GM12878 (cell line): Measurements from ENCODE around the gene FGFR1OP2. TPM values are rescaled to one million over a fixed set of nuclear protein-coding genes. Genes with fewer than 3 reads are reported as not detected.
A peak's percentile ranks its signal among the peaks of the same experiment; 100 is the strongest.

Experiments
- BCL3 ChIP-seq: IDR thresholded peaks from 2 replicates; pipeline ENCODE4 v1.6.1; 2011; ENCODE audit warnings: borderline replicate concordance, low read depth, mild to moderate bottlenecking, moderate library complexity, low read length; ENCODE audit not compliant: insufficient read depth, poor library complexity, severe bottlenecking
- CEBPB ChIP-seq, 2 experiments: fragments of 150-350 bp in 1 of 2; IDR thresholded peaks; 2 replicates each; pipeline ENCODE4 v1.6.1; 2012 to 2014; ENCODE audit warnings: low read depth in 2 of 2, low read length in 2 of 2, borderline replicate concordance in 1 of 2, inconsistent platforms in 1 of 2
- CREB1 ChIP-seq: IDR thresholded peaks from 2 replicates; pipeline ENCODE4 v1.6.1; 2012; ENCODE audit warnings: low read depth, mild to moderate bottlenecking, inconsistent platforms
- EGR1 ChIP-seq, 2 experiments: IDR thresholded peaks; 1 replicate in 1 of 2; 2 replicates in 1 of 2; pipeline ENCODE4 v1.6.1; 2011 to 2012; ENCODE audit warnings: low read depth in 2 of 2, low read length in 2 of 2, borderline replicate concordance in 1 of 2, mild to moderate bottlenecking in 1 of 2, moderate library complexity in 1 of 2
- GABPA ChIP-seq: IDR thresholded peaks from 2 replicates; pipeline ENCODE4 v1.6.1; 2014; ENCODE audit warnings: antibody characterized with exemption, low read depth, mild to moderate bottlenecking, inconsistent platforms
- HCFC1 ChIP-seq: fragments of 150-350 bp; IDR thresholded peaks from 2 replicates; pipeline ENCODE4 v1.6.1; 2014; ENCODE audit warnings: low read length
- JUNB ChIP-seq: IDR thresholded peaks from 2 replicates; pipeline ENCODE4 v1.6.1; 2016; ENCODE audit warnings: antibody characterized with exemption, mild to moderate bottlenecking
- MAX ChIP-seq: IDR thresholded peaks from 2 replicates; pipeline ENCODE4 v1.6.1; 2012; ENCODE audit warnings: low read depth, low read length, improper control_type of control experiment
- MTA2 ChIP-seq: fragments of 450-650 bp; IDR thresholded peaks from 2 replicates; pipeline ENCODE4 v1.6.1; 2016; ENCODE audit warnings: low read depth, mild to moderate bottlenecking, moderate library complexity
- NR2F1 ChIP-seq: fragments of 450-650 bp; conservative IDR thresholded peaks from 2 replicates; pipeline ENCODE4 v1.6.1; 2017; ENCODE audit warnings: mild to moderate bottlenecking
- PKNOX1 ChIP-seq: fragments of 450-650 bp; IDR thresholded peaks from 2 replicates; pipeline ENCODE4 v1.6.1; 2016; ENCODE audit warnings: mild to moderate bottlenecking
- POLR2AphosphoS2 ChIP-seq: IDR thresholded peaks from 2 replicates; pipeline ENCODE4 v1.6.1; 2011; ENCODE audit warnings: low read depth, mild to moderate bottlenecking, low read length, improper control_type of control experiment, moderate library complexity
- SIN3A ChIP-seq: IDR thresholded peaks from 2 replicates; pipeline ENCODE4 v1.6.1; 2012; ENCODE audit warnings: low read depth, low read length, improper control_type of control experiment
- SP1 ChIP-seq: IDR thresholded peaks from one replicate; pipeline ENCODE4 v1.6.1; 2011; ENCODE audit warnings: low read depth, low read length
- SREBF2 ChIP-seq: IDR thresholded peaks from 2 replicates; pipeline ENCODE4 v1.6.1; 2012; ENCODE audit warnings: mild to moderate bottlenecking, low read length
- YY1 ChIP-seq: IDR thresholded peaks from 2 replicates; pipeline ENCODE4 v1.6.1; 2011; ENCODE audit warnings: low read depth, mild to moderate bottlenecking, low read length
- ZBTB11 ChIP-seq: fragments of 450-650 bp; formaldehyde crosslinking; IDR thresholded peaks from 2 replicates; pipeline ENCODE4 v1.5.0; 2022; ENCODE audit warnings: mild to moderate bottlenecking, missing genetic modification characterization
- ZNF687 ChIP-seq: fragments of 450-650 bp; IDR thresholded peaks from 2 replicates; pipeline ENCODE4 v1.6.1; 2017; ENCODE audit warnings: mild to moderate bottlenecking, moderate library complexity
- polyA plus RNA-seq, 11 experiments: library from polyadenylated mRNA; depleted of rRNA in 4 of 11; unstranded in 6 of 11; stranded (reverse) in 5 of 11; fragments of >200 nt; fragmentation: Nextera tagmentation in 4 of 11; fragmentation: Illumina TruSeq in 1 of 11; extraction: Ambion mirVana in 4 of 11; extraction: Trizol in 1 of 11; gene quantifications; 1 replicate in 1 of 11; 2 replicates in 10 of 11; pipeline versions ENCODE4 v1.2.1 to v1.2.3, GENCODE V29; 2011 to 2016; ENCODE audit warnings: inconsistent platforms in 2 of 11, missing spikeins in 2 of 11, low read depth in 1 of 11
- total RNA-seq, 4 experiments: library from RNA; depleted of rRNA in 3 of 4; stranded (reverse); fragments of >200 nt in 3 of 4; fragmentation: Illumina TruSeq in 1 of 4; extraction: Trizol in 1 of 4; gene quantifications; 2 replicates each; pipeline versions ENCODE4 v1.2.1 to v1.2.3, GENCODE V29; 2013 to 2021

FGFR1OP2 gene
- total and polyA plus RNA-seq, 10 of the 15 experiments (the other 5 are each of a cell fraction or from before 2014, with no cell fraction given): 28.5 to 59.1 (median 38.3) TPM

- peak; percentile 28 for TF ChIP-seq HCFC1
- 0 out of 4 replicates have a peak, but pooled peaks of 1 of the 2 experiments have one; percentile 62 for TF ChIP-seq CEBPB (IDR thresholded peaks at IDR 0.05; ENCODE audit: borderline replicate concordance in 1 of 2, low read depth in 2 of 2, low read length in 2 of 2)
- TF ChIP-seq ZBTB11 (CRISPR knock-in tag): no peak
- no peak for TF ChIP-seq SREBF2
- peak; percentile 40 for TF ChIP-seq BCL3
- peak; percentile 94 for TF ChIP-seq ZNF687
- TF ChIP-seq MAX: peak; percentile 79; the same call in 1 of the 2 replicates
- 0 out of 2 replicates have a peak, but pooled peaks have one; percentile 61 for TF ChIP-seq POLR2AphosphoS2
- peak; percentile 77 for TF ChIP-seq CREB1
- TF ChIP-seq GABPA: no peak
- TF ChIP-seq YY1: peak; percentile 66
- TF ChIP-seq EGR1 (IDR thresholded peaks at IDR 0.05; ENCODE audit: borderline replicate concordance in 1 of 2, low read depth in 2 of 2, low read length in 2 of 2): peak in 1 of 2 experiments; percentile 50; a peak in 1 of 3 replicates
- peak; percentile 39 for TF ChIP-seq MTA2
- peak; percentile 88; the same call in 1 of the 2 replicates for TF ChIP-seq SIN3A
- peak; percentile 51 for TF ChIP-seq JUNB
- peak; percentile 72 for TF ChIP-seq NR2F1
- no peak for TF ChIP-seq PKNOX1
- TF ChIP-seq SP1: peak; percentile 55
Measured at GRCh38 chr12:27014085-27014858, 76.0 kb downstream of the FGFR1OP2 start, which contains the start of gene TM7SF3 (continued).
